K562 (cell line): ENCODE data around the gene HEXIM2. TPM values are rescaled to one million over a fixed set of nuclear protein-coding genes. Genes with fewer than 3 reads are reported as not detected.
A peak's percentile ranks its signal among the peaks of the same experiment; 100 is the strongest.

Source experiments
- ATF4 ChIP-seq: fragments of 450-650 bp; formaldehyde crosslinking; IDR thresholded peaks from 2 replicates; pipeline ENCODE4 v1.4.0; 2022; ENCODE audit warnings: mild to moderate bottlenecking, moderate library complexity
- CREM ChIP-seq: IDR thresholded peaks from 2 replicates; pipeline ENCODE4 v1.6.1; 2014; ENCODE audit warnings: antibody characterized with exemption, low read depth
- CSDE1 ChIP-seq, 2 experiments: fragments of 450-650 bp; IDR thresholded peaks; 2 replicates each; pipeline ENCODE4 v1.6.1; 2016; ENCODE audit warnings: mild to moderate bottlenecking in 1 of 2
- FOXJ2 ChIP-seq: fragments of 200-800 bp; sonication (Bioruptor generic); IDR thresholded peaks from 2 replicates; pipeline ENCODE4 v1.6.1; 2016; ENCODE audit warnings: missing genetic modification characterization, missing compliant biosample characterization
- FOXM1 ChIP-seq, 2 experiments: fragments of 450-650 bp in 1 of 2; sonication (generic) in 1 of 2; formaldehyde crosslinking in 1 of 2; IDR thresholded peaks; 2 replicates each; pipeline versions ENCODE4 v1.6.1 to v1.9.0; 2017 to 2022; ENCODE audit warnings: low read depth in 2 of 2, mild to moderate bottlenecking in 2 of 2, missing genetic modification reagents in 1 of 2, moderate library complexity in 1 of 2
- GATAD2B ChIP-seq: fragments of 450-650 bp; IDR thresholded peaks from 2 replicates; pipeline ENCODE4 v1.6.1; 2017; ENCODE audit warnings: mild to moderate bottlenecking, borderline replicate concordance
- HCFC1 ChIP-seq: IDR thresholded peaks from 2 replicates; pipeline ENCODE4 v1.6.1; 2012; ENCODE audit warnings: low read depth, low read length, improper control_type of control experiment
- JUN ChIP-seq, 2 experiments: sonication (generic) in 1 of 2; formaldehyde crosslinking in 1 of 2; IDR thresholded peaks; 2 replicates each; pipeline versions ENCODE4 v1.6.1 to v1.8.0; 2012 to 2022; ENCODE audit warnings: borderline replicate concordance in 2 of 2, mild to moderate bottlenecking in 2 of 2, improper control_type of control experiment in 1 of 2, low read depth in 1 of 2, low read length in 1 of 2, missing genetic modification reagents in 1 of 2
- MEIS2 ChIP-seq: fragments of 450-650 bp; IDR thresholded peaks from 2 replicates; pipeline ENCODE4 v1.6.1; 2014; ENCODE audit warnings: mild to moderate bottlenecking; ENCODE audit not compliant: partially characterized antibody
- PHB ChIP-seq: fragments of 250-450 bp; sonication (Bioruptor Pico); IDR thresholded peaks from 2 replicates; pipeline ENCODE4 v1.5.0; 2021
- PHB2 ChIP-seq: fragments of 450-650 bp; IDR thresholded peaks from 2 replicates; pipeline ENCODE4 v1.6.1; 2017; ENCODE audit warnings: low read depth
- POLR3G ChIP-seq: IDR thresholded peaks from 2 replicates; pipeline ENCODE4 v1.6.1; 2011; ENCODE audit not compliant: insufficient read length, insufficient replicate concordance; ENCODE audit errors: extremely low read depth
- PRMT5 ChIP-seq: sonication (generic); formaldehyde crosslinking; IDR thresholded peaks from 2 replicates; pipeline ENCODE4 v1.5.0; 2020; ENCODE audit warnings: missing genetic modification reagents
- RBBP5 ChIP-seq: fragments of 200-600 bp; sonication (generic); IDR thresholded peaks from 2 replicates; pipeline ENCODE4 v1.6.1; 2012; ENCODE audit warnings: borderline replicate concordance, mild to moderate bottlenecking, low read length, control low read depth, inconsistent platforms; ENCODE audit not compliant: insufficient read depth, poor library complexity, severe bottlenecking
- RFX1 ChIP-seq: fragments of 450-650 bp; IDR thresholded peaks from 2 replicates; pipeline ENCODE4 v1.6.1; 2016; ENCODE audit warnings: mild to moderate bottlenecking, moderate library complexity
- RREB1 ChIP-seq: fragments of 250-450 bp; sonication (Bioruptor Pico); IDR thresholded peaks from 2 replicates; pipeline ENCODE4 v1.4.0; 2020
- TRIM28 ChIP-seq: fragments of 450-650 bp; IDR thresholded peaks from 2 replicates; pipeline ENCODE4 v1.6.1; 2017
- ZFP36 ChIP-seq: fragments of 150-350 bp; IDR thresholded peaks from 2 replicates; pipeline ENCODE4 v1.6.1; 2018; ENCODE audit warnings: low read length, low read depth; ENCODE audit not compliant: partially characterized antibody
- ZFPM2 ChIP-seq: fragments of 250-450 bp; sonication (Bioruptor Pico); IDR thresholded peaks from 2 replicates; pipeline ENCODE4 v1.5.1; 2022; ENCODE audit warnings: mild to moderate bottlenecking
- ZNF165 ChIP-seq: fragments of 250-450 bp; sonication (Bioruptor Pico); IDR thresholded peaks from 2 replicates; pipeline ENCODE4 v1.4.0; 2020; ENCODE audit warnings: borderline replicate concordance
- ZNF263 ChIP-seq: sonication (generic); formaldehyde crosslinking; IDR thresholded peaks from 2 replicates; pipeline ENCODE4 v1.8.0; 2022; ENCODE audit warnings: mild to moderate bottlenecking, missing genetic modification reagents, borderline replicate concordance
- ZNF668 ChIP-seq: fragments of 250-450 bp; sonication (Bioruptor Pico); IDR thresholded peaks from 2 replicates; pipeline ENCODE4 v1.8.0; 2022; ENCODE audit warnings: mild to moderate bottlenecking, inconsistent platforms
- polyA plus RNA-seq, 8 experiments: library from polyadenylated mRNA; depleted of rRNA in 4 of 8; stranded (reverse) in 5 of 8; unstranded in 3 of 8; fragments of >200 nt; fragmentation: Nextera tagmentation in 2 of 8; fragmentation: Illumina TruSeq in 1 of 8; extraction: Ambion mirVana in 2 of 8; extraction: Trizol in 1 of 8; gene quantifications; 2 replicates each; pipeline versions ENCODE4 v1.2.1 to v1.2.3, GENCODE V29; 2011 to 2014; ENCODE audit warnings: inconsistent platforms in 1 of 8, missing spikeins in 1 of 8
- total RNA-seq, 7 experiments: library from RNA; depleted of rRNA in 6 of 7; stranded (reverse); fragments of >200 nt in 6 of 7; fragmentation: Illumina TruSeq in 2 of 7; extraction: Trizol in 2 of 7; gene quantifications; 2 replicates each; pipeline versions ENCODE4 v1.2.1 to v1.2.3, GENCODE V29; 2011 to 2021; ENCODE audit warnings: low replicate concordance in 1 of 7

HEXIM2 gene
- total and polyA plus RNA-seq, 9 of the 15 experiments (the other 6 are each of a cell fraction or from before 2014, with no cell fraction given): 0.69 to 3.4 (median 1.1) TPM; not detected in 2

- TF ChIP-seq RBBP5 (peak; percentile 69), MEIS2 (peak; percentile 85), ATF4 (no peak), GATAD2B (peak; percentile 39; the same call in 1 of the 2 replicates), RREB1 (CRISPR knock-in tag) (peak; percentile 75; the same call in 1 of the 2 replicates), ZFPM2 (CRISPR knock-in tag) (0 out of 2 replicates have a peak, but pooled peaks have one; percentile 26), PHB (CRISPR knock-in tag) (peak; percentile 93; the same call in 1 of the 2 replicates), FOXM1 (IDR thresholded peaks at IDR 0.05; ENCODE audit: low read depth) (no peak), FOXM1 (CRISPR knock-in tag; IDR thresholded peaks at IDR 0.05; ENCODE audit: low read depth) (no peak), CSDE1 (IDR thresholded peaks at IDR 0.05) (0 out of 4 replicates have a peak, but pooled peaks of 1 of the 2 experiments have one; percentile 18), HCFC1 (peak; percentile 94), JUN (IDR thresholded peaks at IDR 0.05; ENCODE audit: borderline replicate concordance, low read depth, low read length) (no peak), JUN (CRISPR knock-in tag; IDR thresholded peaks at IDR 0.05; ENCODE audit: borderline replicate concordance) (no peak; the same call in 1 of the 2 replicates), FOXJ2 (tag) (peak; percentile 46; the same call in 1 of the 2 replicates), POLR3G (no peak), ZNF263 (CRISPR knock-in tag) (peak; percentile 72), TRIM28 (0 out of 2 replicates have a peak, but pooled peaks have one; percentile 47), ZFP36 (peak; percentile 6), ZNF668 (no peak), PHB2 (peak; percentile 12; the same call in 1 of the 2 replicates), PRMT5 (peak; percentile 49; the same call in 1 of the 2 replicates), CREM (peak; percentile 90), RFX1 (no peak), ZNF165 (CRISPR knock-in tag) (0 out of 2 replicates have a peak, but pooled peaks have one; percentile 39)
Observed at GRCh38 chr17:45161288-45162024, at the start of gene HEXIM2 (continued).
